Measurements from ENCODE around the gene PHACTR1.
"Not testable (repeated sequence)": the region's sequence is repeated elsewhere in the genome, so short reads cannot be mapped to it uniquely, and the experiment has no call there.

The PHACTR1 gene

DNA sequence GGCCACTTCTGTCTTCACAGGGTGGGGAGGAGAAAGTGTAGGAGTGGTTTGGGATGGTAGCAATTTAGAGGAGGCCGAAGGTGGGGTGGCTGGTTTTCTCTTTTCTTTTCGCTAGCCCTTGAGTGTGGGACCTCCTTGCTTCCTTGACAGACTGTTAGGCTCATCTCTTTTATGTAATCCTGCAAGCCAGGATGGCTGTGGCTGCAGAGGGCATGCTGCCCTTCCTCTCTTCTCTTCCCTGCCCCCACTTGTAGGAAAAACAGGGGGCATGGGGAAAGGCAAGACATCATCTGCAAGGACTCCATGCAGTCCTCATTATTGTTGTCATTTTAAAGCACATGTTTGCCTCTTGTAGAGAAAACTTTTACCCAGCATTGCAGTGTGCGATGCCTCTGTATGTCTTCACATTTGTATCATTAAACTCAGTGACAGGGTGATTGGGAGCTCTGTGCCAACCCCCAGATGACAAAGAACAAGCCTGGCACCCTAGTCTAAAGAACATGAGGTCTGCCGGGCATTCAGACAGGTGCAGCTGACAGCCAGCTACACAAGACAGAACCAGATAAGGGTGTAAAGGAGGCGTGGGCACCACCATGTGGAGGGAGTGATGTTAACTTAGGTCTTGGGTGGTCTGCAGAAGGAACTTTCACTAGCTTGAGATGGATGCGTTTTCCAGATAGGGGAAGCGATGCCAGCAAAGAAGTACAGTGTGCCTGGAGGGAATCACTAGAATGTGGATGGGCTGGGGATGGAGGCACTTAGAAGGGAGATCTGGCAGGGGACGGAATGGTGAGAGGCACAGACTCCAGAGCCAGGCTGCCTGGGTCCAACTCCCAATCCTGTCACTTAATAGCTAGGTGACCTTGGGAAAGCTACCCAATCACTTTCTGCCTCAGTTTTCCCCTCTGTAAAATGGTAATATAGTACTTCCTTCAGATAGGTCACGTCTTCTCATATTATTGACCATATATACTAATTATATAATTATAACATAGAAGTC is 404.2 kb downstream of the PHACTR1 start:
- no peak for DNase-seq

DNA sequence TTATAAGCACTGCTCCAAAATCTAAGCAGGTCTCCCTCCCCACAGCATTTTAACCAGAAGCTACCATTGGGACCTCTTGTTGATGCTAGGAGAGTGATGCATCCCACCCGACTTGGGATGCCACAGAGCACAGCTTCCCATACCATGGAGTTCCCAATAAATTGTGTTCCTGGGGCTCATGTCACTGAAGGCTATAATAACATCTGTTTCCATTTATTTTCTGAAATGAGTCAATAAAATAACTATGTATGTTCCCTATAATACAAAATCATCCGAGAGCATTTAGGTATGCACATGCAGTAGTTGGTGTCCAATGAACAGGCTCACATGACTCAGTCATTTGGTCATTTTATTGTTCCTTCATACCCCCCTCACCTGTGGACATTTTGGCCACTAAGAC is 407.6 kb downstream of the PHACTR1 start:
- no peak for DNase-seq

GRCh38 chr6:13125841-13126240 is 409.3 kb downstream of the PHACTR1 start:
- DNase-seq = no peak

DNA sequence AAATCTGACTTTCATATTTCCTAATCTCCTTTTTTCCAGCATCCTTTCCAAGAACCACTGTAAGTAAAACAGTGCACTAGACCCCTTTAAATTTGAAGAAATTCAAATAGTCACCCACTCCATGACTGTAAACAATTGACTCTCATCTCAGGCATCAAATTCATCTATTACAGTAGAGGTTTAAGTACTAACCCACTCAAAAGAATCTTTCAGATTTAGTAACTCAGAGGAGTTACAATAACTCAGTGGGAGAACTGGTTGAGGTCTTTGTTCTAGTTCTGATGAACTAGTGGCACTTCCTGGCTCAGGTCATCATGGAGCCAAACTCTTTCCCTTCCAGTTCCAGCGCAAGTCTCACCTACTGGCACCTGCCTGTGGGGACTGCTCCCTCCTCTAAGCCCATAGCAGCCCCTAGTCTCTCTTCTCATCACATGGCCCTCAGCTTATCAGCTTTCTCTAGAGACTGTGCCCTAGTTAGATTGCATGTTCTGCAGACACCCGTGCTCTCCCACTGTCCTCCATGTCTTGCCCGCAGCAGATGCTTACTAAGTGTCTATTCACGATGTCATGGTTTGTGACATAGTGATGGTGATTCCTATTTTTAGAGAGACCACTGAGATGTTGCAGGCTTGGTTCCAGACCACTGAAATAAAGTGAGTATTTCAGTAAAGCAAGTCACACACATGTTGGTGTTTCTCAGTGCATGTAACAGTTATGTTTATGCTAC is 415.5 kb downstream of the PHACTR1 start:
- no peak for DNase-seq

GRCh38 chr6:13133894-13134293 is 417.3 kb downstream of the PHACTR1 start:
- DNase-seq = not testable (repeated sequence)

DNA sequence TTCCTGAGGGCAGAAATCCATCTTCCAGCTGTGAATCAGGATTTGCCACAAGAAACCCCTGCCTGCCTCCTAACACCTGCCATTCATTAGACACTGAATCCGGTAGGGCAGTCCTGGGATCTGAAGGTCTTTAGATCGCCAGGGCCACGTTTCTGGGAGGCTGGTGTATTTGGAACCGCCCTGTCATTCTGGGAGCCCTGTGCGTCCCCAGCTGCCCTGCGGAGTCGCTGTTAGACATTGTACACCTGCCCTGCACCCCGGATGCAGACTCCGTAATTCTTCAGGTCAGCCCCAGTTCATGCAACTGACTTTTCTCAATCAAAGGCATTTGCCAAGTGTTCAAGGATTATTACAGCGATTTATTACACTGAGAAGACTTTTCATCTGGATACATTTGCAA is 418.6 kb downstream of the PHACTR1 start:
- no peak for DNase-seq

GRCh38 chr6:13139119-13139518 is 422.6 kb downstream of the PHACTR1 start:
- DNase-seq = no peak

DNA sequence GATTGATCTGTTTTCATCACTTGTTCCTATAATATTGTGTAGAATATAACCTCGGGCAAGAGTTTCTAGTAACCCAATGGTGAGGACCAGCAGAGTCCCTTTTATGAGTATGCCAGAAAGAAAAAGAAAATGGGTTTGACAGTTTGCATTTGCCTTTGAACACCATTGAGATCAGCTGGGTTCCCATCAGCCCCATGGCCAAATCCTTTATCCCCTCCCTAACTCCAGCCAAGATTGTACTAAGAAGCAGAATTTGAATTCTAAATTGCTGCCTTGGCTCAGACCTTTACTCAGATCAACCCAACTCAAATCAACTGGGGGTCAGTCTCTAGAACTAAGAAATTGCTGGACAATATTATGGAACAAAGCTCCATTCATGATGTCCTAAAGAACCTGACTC is 424.4 kb downstream of the PHACTR1 start:
- DNase-seq = no peak

DNA sequence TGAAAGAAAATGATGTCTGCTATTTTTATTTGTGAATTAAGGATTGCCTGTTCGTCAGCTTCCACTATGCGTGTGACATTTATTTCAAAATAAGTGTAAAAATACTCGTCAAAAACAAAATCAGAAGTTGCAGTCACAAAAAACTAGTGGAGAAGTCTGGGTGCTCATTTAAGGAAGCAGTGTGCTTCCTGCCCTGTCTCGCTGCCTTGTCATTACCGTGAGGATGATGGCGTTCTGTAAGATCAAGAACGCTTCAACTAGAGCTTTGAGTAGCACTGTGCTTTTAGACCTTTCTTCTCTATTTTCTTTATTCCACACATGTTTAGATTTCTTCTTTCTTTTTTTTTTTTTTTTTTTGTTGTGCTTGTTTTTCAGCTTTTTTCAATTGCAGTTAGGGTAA is 424.8 kb downstream of the PHACTR1 start:
- no peak for DNase-seq

DNA sequence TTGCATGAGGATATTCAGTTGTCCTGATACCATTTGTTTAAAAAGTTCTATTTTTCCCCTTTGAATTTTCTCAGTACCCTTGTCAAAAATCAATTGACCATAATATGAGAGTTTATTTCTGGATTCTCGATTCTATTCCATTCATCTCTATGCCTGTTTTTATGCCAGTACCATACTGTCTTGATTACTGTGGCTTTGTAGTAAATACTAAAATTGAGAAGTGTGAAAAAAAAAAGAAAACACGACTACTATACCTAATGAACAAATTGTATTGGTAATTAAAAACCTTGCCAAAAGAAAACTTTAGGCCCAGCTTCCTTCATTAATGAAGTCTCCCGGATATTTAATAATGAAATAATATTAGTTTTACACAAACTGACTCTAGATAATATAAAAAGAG is 426.0 kb downstream of the PHACTR1 start:
- no peak for DNase-seq

DNA sequence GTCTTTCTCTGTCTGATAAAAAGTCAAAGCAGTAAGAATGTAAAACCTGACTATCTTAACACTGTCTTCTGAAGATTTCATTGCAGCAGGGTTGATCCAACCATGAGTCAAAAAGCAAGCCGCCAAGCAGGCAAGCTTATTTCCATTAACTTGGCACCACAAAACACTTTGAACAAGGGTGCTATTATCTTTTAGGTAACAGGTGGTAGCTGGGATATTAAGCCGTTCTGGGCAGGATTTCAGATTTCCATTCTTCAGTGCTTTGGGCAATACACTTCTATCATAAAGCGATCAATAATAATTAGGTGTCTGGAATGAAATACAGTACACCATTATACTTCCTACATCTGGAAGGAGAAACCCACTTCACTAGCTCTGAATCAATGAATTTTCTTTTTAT is 429.9 kb downstream of the PHACTR1 start:
- no peak for DNase-seq

DNA sequence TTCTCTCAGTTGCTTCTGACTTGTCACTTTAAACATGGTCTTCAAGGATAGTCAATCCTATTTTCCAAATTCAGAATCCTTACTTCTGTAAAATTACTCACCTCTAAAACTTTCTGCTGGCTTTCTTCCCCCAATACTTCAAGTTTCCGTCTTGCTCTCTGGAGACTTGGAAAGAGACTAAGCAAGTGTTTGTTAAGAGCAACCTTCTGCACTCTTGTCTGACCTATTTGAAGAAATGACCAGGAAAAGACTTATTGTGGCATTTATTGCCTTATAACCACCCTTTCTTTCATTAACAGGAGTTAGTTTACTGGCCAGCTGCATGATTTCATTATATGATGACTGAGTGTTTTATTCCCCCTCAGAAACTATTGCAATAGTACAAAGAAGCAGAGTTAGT is 430.8 kb downstream of the PHACTR1 start:
- DNase-seq = no peak

DNA sequence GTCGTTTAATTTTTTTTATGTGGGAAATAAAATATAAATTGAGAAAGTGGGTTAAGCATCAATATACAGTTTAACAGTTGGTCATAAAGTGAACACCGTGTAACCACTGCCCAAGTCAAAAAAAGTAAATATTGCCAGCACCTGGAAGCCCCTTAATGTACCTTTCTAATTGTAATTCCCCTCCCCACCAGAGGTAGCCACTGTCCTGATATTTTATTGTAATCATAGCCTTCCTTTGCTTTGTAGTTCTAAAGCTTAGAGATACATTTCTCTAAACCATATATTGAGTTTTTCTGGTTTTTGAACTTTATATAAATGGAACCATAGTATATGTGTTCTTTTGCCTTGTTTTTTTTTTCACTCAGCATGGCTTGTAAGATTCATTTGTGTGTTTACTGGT is 431.2 kb downstream of the PHACTR1 start:
- no peak for DNase-seq

GRCh38 chr6:13152764-13153163 is 436.2 kb downstream of the PHACTR1 start:
- no peak for DNase-seq

DNA sequence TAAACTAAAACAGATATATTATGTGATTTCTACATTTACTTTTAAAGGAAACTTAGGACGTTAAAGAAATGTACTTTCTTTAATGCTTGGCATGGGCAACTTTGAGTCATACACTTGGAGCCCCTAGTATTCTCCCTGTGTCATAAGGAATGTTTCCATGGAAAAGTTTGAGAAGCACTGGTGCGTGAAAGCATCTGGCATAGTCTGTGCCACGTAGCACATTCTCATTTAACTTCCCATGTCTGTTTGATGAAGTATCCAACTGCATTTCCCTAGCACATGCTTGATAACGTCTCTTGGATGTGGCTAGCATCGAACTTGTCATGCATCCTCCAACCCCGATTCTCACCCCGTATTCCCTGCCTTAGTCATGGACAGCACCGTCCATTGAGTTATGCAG is 439.8 kb downstream of the PHACTR1 start:
- no peak for DNase-seq

DNA sequence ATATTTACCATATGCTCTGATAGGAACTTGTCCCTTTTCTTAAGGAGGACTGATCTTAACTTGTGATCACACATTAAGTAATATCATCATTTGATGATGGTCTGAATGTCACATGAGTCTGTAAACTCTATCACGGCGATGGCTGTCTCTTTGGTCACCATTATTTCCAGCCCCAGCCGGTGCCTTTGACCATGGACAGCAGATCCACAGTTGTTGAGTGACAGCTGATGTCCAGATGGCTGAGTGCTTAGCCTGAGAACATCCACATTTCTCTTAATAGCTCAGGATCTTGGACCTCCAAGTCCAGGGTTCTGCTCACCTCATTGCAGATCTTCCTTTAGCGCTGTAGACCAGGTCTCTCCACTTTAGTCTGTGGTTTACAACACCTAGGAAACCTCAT is 440.7 kb downstream of the PHACTR1 start:
- no peak for DNase-seq

DNA sequence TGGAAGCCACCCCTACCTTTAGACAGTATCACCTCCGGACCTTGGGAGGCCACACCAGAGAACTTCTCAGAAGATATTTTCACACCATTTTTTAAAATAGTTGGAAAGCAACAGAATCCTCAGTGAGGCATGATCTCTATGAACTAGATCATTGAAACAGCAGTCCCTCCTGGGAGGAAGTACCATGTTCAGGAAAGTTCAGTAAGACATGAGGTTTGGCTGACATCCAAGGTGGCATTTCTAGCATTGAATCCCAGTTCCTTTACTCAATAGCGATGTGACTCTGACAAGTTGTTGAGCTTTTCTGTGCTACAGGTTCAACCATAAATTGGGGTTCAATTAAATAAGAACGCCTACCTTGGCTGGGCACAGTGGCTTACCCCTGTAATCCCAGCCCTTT is 442.7 kb downstream of the PHACTR1 start:
- no peak for DNase-seq

DNA sequence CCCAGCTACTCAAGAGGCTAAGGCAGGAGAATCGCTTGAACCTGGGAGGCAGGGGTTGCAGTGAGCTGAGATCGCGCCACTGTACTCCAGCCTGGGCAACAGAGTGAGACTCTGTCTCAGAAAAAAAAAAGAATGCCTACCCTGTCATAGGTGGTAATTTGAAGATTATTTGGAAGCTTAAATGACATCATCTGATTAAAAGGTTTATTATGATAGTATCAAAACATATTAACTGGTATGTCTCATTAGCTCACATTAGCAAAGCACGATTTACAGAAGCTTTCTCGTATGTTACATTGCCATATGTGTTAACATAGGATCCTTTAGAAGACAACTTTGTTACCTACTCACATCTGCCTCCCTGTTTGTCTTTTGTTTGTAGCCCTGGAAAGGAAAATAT is 443.3 kb downstream of the PHACTR1 start:
- not testable (repeated sequence) for DNase-seq

DNA sequence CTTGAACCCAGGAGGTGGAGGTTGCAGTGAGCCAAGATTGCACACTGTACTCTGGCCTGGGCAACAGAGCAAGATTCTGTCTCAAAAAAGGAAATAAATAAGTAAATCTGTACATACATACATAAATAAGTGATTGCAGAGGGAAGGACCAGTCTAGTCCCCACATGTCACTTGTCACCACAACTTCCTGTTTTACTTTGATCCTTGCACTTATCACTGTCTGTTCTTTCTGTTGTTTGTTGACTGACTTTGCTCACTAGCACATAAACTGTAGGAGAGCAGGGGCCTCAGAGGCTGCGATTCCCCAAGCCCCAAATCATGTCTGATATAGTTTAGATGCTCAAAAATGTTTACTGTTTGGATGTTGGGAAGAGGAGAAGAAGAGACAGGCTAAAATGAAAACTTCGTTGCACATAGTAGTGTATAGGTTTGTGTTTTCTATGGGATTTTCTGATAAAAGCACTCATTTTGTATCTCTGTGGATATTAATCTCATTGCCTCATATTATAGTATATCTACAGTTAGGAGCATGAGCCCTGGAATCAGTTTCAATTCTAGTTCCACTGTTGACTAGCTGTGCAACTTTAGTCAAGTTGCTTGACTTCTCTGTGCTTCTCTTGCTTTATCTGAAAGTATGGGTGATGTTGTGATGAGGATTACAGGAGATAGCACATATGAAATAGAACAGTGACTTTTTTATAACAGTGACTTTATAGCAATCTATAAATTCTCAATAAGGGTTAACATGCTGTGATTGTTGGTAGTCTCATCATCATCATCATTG is 446.8 kb downstream of the PHACTR1 start:
- no peak for DNase-seq

GRCh38 chr6:13164291-13164690 is 447.7 kb downstream of the PHACTR1 start:
- DNase-seq = no peak

DNA sequence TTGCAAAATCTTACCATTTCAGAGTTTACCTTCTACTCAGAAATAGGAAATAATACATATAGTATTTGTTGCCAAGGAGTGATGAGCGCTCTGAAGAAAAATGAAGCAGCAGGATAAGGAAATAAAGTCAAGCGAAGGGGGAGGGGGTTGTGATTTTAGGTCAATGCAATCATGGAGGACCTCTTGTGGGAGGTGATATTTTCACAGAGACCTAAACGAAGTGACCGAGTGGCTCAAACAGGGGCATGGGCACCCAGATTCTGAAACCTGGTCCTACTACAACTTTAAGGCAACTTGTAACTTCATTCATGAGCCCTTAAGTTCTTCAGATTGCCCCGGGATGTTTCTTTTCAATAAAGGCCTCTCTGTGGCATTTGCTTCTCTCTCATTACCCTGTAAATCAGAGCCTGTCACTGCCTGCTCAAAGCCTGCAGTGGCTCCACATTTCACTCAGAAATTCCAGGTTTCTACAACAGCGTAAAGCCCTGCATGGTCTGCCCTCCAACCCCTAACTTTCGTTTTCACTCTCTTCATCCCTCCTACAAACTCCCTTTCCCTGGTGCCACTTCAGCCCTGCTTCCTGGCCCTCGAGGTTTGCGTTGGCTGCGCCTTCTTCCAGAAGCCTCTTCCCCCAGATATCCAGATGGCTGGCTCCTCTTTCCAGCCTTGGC is 449.1 kb downstream of the PHACTR1 start:
- no peak for DNase-seq

GRCh38 chr6:13166269-13166668 is 449.7 kb downstream of the PHACTR1 start:
- no peak for DNase-seq

- no peak for DNase-seq
Measured at GRCh38 chr6:13166916-13167315, 450.3 kb downstream of the PHACTR1 start.
